NAMALWA (cell line): ENCODE data around the gene EEF2K.

ENCODE experiments used
- DNase-seq: peaks from one replicate; pipeline ENCODE4 v3.0.0-alpha.2; 2015; ENCODE audit warnings: low spot score

The EEF2K gene

DNA sequence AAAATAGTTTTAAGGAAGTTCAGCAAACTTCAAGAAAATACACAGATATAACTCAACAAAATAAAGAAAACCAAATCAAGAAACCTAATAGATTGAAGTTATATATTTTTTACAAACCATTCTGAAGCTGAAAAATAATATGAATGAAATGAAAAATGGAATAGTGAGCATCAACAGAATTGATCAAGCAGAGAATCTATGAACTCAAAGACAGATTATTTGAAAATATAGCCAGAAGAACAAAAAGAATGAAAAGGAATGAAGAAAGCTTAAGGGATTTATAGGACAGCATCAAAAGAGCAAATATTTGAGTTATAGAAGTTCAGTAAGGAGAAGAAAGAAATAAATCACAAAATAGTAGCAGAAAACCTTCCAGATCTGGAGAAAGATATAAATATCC, 130.5 kb downstream of the EEF2K start:
- DNase-seq: no peak

DNA sequence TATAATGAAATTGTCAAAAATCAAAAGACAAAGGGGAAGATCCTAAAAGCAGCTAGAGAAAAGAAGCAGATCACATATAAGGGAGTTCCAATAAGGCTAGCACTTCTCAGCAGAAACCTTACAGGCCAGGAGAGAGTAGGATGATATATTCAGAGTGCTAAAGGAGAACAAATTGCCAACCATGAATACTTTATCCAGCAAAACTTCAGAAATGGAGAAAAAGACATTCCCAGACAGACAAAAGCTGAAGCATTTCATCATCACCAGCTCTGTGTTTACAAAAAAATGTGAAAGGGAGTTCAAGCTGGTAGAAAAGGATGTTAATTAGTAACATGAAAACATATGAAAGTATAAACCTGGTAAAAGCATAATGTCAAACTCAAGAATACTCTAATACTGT, 131.0 kb downstream of the EEF2K start:
- no peak for DNase-seq

- DNase-seq: no peak
Measured at GRCh38 chr16:22337849-22338635, 132.0 kb downstream of the EEF2K start.
